ENCODE measurements around the gene ADRA2C.

The ADRA2C gene

GRCh38 chr4:3720466-3720865 lies 45.7 kb upstream of the ADRA2C start:
- no peak overlapping the region for H3K4me3 ChIP-seq (replicated peaks; ENCODE audit: low read depth, low read length)
- TF ChIP-seq CTCF (IDR thresholded peaks at IDR 0.05; ENCODE audit: low read depth, low read length, missing control alignments), result no peak
- DNase-seq (ENCODE audit: extremely low read depth, low read depth), result no peak

GRCh38 chr4:3721186-3721585 lies 45.0 kb upstream of the ADRA2C start:
- no peak for TF ChIP-seq CTCF (IDR thresholded peaks at IDR 0.05; ENCODE audit: low read depth, low read length, missing control alignments)
- H3K4me3 ChIP-seq (replicated peaks; ENCODE audit: low read depth, low read length), result no peak overlapping the region
- DNase-seq (ENCODE audit: extremely low read depth, low read depth), result no peak

DNA sequence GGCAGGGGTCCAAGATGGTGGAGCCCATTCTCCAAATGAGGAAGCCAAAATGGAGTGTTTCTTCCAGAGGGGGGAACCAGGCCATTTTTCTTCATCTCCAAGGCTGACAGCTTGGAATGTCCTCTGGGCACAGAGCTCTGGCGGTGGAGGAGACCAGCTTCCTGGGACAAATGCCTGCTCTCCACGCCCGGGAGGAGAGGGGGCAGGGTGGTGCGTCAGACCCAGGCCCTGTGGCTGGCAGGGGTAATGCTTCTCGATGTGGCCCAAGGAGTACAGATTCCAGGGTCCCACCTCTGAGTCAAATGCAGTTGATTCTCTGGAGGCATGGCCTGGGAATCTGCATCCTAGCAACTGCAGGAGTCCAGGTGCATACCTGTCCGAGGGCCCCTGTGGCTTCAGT lies 44.6 kb upstream of the ADRA2C start:
- no peak overlapping the region for H3K4me3 ChIP-seq (replicated peaks; ENCODE audit: low read depth, low read length)
- TF ChIP-seq CTCF (IDR thresholded peaks at IDR 0.05; ENCODE audit: low read depth, low read length, missing control alignments), result no peak
- DNase-seq (ENCODE audit: extremely low read depth, low read depth), result no peak

DNA sequence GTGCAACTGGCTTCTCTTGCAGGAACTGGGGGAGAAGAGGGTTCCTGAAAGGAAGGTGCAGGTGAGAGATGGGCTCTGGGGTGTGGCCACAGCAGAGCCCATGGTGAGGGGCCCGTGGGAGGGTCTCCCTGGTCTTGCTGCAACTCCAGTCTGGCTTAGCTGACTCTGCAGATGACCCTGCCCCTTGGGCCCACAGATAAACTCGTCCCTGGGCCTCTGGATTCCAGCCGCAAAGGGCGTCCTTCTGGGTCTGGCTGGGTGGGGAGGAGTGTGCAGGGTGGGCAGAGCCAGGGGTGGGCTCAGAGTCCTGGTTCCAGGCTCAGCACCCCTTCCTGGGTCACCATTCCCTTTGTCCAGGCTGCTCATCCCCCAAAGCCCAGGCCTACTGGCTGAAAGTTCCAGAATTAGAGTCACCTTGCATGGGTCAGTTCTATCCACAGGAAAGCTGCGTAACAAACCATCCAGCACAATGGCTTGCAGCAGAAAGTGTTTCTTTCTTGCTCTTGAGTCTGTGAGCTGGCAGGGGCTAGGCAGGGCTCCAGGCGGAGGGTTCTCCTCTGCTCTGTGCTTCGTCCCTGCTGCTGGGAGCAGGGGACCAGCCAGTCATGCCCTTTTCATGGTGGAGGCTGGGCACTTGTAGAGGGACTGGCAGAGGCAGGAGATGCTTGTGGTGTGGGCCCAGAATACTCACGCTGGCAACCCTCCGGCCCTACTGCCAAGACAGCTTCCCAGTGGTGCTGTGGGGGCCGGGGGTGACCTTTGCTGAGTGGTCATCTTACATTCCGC lies 43.5 kb upstream of the ADRA2C start:
- TF ChIP-seq CTCF (IDR thresholded peaks at IDR 0.05; ENCODE audit: low read depth, low read length, missing control alignments), result no peak
- DNase-seq (ENCODE audit: extremely low read depth, low read depth), result no peak
- no peak overlapping the region for H3K4me3 ChIP-seq (replicated peaks; ENCODE audit: low read depth, low read length)

- no peak overlapping the region for H3K4me3 ChIP-seq (replicated peaks; ENCODE audit: low read depth, low read length)
- DNase-seq (ENCODE audit: extremely low read depth, low read depth), result no peak
- no peak for TF ChIP-seq CTCF (IDR thresholded peaks at IDR 0.05; ENCODE audit: low read depth, low read length, missing control alignments)
These were observed 42.9 kb upstream of the ADRA2C start for GRCh38 chr4:3723232-3723642.

DNA sequence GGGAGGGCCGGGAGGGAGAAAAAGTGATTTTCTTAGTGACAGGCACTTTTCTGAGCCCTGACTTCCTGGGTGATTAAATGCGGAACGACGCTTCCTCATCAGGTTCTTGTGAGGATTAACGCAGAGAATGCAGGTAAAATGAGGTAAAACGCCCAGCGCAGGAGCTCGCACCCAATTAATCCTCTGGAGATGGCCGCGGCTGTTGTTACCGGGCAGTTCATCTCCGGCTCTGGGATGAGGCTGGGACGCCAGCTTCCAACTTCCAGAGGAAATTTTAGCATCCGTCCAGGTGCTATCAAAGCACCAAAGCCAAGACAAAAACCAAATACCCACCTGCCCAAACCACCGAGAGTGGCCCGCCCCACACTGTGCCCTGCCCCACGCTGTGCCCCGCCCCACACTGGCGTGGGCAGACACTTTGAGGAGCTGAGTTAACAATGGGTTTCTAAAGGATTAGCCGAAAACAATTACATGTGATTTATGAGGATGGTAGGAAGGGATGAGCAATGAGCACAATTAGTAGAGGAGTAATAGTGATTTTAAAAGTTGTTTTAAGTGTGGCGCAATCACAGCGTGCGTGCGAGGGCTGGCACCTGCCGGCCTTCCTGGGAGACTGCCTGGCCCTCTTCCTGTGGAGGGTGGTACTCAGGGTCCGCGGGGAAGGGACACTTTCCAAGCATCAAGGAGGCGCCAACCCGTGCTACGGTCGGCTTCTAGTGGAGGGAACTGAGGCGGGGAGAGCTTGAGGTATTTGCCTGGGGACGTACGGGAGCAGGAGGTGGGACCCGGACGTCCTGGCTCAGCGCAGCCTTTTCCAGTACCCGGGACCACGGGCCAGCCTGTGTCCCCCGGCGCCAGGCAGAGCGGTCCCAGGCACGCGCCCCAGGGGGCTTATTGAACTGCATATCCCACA lies 41.6 kb upstream of the ADRA2C start:
- H3K4me3 ChIP-seq (replicated peaks; ENCODE audit: low read depth, low read length), result no peak overlapping the region
- no peak for DNase-seq (ENCODE audit: extremely low read depth, low read depth)

More for the DNA sequence above, 41.6 kb upstream of the ADRA2C start:
- no peak for TF ChIP-seq CTCF (IDR thresholded peaks at IDR 0.05; ENCODE audit: low read depth, low read length, missing control alignments)
